ENCODE results near the gene CREB1.

Gene CREB1

DNA sequence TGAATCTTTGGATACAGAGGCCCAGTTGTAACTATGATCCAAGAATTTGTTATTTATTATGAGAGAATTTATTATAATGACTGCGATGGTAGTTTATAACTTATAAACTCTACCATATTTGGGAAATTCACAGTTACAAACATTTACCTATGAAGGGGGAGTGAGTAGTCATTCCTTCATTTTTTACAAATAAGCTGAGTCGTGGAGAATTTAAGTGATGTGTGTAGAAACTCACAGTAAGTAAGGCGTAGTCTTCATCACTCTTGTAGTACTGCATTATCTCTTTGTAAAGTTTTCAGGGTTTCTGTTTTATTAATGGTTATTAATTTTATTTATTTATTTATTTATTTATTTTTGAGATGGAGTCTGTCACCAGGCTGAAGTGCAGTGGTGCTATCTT, 13.5 kb downstream of the CREB1 start:
- no peak for DNase-seq (ENCODE audit: low read depth)

DNA sequence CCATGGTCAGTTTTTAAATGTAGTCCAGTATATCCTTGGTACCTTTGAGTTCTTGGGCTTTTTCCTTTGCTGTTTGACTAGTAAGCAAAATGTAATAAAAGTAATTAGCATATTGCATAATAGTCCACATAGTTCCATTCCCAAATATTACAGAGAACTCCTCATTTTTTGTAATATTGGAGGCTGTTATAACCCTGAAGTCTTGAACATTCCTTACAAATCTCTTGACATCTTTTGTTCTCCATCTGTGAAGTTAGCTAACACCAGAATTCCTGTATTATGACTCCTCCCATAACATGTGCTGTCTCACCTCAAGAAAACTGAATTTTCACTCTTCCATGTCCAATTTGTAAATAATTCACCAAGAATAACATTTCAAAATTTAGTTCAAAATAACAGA, 17.1 kb downstream of the CREB1 start:
- DNase-seq (ENCODE audit: low read depth) = no peak

DNA sequence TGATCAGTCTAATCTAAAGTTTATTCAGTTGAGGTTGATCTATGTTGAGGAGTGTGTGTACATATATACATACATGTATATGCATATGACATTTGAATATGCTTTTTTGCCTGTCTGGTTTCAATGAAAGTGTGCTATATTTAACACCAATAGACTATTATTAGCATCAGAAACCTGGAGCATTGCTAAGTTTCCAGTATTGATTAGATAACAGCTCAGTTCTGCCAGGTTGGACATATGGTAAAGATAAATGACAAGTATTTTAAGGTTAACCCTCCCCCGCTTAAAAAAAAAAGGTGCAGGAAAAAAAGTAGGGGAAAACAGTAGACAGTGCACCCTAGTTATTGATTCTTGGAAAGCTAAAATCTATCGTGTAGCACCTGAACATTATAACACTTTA, 19.4 kb downstream of the CREB1 start:
- no peak for DNase-seq (ENCODE audit: low read depth)

DNA sequence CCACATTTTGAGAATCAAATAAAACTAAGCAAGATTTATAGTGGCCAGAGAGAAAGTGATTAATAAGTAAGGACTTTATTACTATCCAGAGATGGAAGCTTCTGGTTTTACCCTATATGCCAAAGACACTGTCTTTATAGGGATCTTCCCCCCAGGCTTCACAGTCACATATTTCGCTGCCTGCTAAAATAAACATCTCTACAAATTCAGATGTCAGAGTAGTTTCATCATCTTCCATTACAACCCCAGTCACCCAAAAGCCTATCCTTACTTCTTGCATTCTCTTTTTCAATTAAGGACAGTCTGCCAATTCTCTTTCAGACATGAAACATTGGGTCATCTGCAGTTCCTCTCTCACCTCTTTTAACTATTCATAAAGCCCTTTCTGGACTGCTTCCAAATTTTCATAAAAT, 28.3 kb downstream of the CREB1 start:
- DNase-seq (ENCODE audit: low read depth) = no peak

DNA sequence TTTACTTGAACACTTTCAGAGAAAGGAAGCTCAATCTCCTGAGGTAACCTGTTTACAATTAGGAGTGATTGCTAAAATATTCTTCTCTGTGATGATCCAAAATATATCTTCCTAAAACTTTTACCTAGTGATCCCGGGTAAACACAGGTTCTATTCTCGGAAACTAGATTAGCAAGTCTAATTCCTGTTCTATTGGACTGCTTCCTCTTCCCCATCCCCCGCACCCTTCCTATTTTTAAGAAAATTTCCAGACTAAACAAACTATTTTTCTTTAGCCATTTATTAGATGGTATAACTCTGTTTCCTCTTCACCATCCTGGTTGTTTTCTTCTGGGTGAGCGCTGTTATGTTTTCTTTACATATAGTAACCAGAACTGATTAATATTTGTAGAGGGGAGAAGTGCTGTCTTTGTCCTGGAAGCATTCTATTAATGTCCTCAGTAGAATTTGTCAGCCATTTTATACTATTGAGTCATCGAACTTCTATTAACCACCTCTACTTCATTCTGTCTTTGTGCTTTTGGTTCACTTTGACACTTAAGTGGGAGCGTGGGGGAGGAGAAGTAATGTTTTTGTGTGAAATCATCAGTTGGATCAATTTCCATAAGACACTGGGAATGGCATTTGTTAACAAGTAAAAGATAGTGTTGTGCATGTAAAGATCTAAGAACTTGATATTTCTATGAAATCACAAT, 31.8 kb downstream of the CREB1 start:
- no peak for DNase-seq (ENCODE audit: low read depth)

DNA sequence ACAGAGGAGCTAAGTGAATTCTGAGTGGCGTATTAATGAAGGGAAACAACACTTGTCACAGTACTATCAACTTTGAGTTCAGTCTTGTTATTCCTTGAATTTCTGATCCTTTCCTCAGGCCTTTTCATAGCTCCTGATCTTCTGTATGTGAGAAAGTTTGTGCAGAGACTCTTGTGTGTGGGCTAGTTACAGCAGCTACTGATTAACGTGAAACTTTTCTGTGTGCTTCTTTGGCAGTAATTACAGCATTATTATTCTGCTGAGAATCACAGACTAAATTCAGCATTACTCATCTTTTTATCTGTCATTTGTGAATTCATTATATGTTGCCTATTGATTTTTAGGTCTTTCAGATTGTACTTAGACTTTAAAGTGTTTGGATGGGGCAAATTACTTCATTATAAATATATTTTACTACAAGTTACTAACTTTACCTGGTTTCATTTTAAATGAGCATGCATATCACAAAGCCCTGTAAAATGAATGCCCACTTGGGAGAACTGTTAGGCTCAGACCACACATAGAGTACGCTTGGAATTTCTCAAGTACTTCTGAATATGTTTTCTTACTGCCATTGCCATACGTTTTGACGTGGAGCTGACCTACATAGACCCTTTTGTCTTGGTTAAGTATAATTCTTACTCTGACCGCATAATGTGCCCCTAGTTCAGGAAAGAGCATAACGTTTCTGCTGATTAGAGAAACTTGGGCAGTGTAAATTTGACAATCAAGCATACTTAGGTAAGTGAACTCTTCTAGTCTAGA, 36.2 kb downstream of the CREB1 start:
- no peak for DNase-seq (ENCODE audit: low read depth)

DNA sequence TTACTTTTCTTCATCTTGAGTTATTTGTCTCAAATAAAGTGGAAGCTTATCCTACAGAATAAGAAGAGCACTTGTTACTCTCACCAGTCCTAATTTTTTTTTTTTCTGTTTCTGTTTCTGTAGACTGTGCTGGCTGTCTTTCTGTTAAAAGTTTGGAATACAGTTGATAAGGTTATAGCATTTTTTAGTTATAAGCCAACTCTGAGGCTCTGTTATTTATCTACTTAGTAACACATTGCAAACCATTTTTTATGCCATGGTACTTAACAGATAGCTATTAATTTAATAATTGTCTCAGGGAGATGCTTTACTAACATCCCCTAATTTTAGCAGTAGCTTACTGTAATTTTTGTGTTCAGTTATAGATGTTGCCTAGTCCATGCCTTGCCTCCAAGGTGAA, 37.9 kb downstream of the CREB1 start:
- no peak for DNase-seq (ENCODE audit: low read depth)

DNA sequence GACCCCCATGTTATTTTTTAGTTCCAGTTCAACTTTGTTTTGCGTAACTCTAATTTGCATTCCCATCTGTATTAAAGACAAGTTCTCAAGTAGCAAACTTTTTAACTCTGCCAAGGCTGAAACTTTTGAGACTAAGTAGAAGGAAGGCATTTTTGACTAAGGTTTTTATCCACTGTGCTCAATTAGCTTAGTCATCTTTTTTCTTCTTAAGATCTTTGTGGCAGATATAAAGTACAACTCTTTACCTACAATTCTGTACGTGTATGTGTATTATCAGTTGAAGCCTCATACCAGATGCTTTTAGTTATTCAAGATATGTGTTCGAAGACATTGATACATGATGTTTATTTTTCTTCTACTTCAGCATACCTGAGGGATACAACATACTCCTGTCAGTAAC, 41.6 kb downstream of the CREB1 start:
- no peak for DNase-seq (ENCODE audit: low read depth)

DNA sequence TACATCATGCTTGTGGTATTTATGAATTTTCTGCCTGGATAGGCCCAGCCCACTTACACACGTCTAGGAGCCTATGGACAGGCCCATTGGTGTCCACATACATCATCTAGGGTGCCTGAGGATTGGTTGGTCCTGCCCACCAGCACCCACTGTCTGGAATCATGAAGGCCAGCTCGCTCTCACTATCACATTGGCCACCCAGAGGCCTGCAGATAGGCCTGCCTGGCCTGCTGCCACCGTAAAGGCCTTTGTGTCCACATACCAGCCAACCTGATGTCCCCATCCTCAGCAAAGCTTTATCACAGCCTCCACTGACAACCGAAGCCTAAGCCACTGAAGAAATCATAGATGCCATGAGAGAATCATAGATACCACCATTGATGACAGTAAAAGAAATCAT, 55.2 kb downstream of the CREB1 start:
- DNase-seq (ENCODE audit: low read depth) = no peak

DNA sequence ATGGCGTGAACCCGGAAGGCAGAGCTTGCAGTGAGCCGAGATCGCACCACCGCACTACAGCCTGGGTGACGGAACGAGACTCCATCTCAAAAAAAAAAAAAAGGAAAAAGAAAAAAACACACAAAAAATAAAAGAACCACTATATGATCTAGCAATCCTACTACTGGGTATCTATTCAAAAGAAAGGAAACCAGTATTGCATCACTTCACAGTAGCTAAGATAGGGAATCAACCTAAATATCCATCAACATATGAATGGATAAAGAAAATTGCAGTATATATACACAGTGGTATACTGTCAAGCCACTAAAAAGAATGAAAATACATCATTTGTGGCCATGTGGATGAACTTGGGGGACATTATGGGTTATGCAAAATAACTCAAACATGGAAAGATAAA, 57.5 kb downstream of the CREB1 start:
- no peak for DNase-seq (ENCODE audit: low read depth)

DNA sequence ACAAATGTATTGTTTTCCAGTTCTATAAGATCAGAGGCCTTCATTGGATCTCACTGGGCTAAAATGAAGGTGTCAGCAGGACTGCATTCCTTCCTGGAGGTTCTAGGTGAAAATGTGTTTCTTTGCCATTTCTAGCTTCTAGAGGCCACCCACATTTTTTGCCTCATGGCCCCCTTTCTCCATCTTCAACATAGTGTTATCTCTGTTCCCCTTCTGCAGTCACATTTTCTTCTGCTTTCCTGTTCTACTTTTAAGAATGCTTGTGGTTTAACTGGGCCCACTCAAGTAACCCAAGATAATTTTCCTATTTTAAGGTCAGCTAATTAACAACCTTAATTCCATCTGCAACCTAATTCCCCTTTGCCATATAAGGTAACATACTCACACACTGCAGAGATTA, 59.4 kb downstream of the CREB1 start:
- no peak for DNase-seq (ENCODE audit: low read depth)

DNA sequence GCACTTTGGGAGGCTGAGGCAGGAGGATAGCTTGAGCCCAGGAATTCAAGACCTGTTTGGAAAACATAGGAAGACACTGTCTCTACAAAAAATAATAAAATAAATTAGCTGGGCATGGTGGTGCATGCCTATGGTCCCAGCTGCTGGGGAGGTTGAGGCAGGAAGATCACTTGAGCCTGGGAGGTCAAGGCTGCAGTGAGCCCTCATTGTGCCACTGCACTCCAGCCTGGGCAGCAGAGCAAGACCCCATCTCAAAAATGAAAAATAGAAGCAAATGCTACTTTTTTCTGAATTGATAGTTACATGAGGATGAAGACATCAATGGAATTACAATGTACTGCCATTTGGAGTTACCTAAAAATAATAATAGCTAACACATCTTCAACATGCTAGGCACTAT, 63.5 kb downstream of the CREB1 start:
- no peak for DNase-seq (ENCODE audit: low read depth)

DNA sequence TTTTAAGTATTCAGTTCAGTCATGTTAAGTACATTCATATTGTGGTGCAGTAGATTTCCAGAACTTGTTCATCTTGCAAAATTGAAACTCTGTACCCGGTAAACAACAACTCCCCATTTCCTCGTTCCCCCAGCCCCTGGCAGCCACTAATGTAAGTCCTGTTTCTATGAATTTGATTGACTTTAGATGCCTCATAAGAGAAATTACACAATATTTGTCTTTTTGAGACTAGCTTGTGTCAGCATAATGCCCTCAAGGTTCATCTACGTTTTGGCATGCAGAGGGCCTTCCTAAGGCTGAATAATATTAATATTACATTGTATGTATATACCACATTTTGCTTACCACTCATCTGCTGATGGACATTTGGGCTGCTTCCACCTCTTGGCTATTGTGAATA, 64.5 kb downstream of the CREB1 start:
- no peak for DNase-seq (ENCODE audit: low read depth)

DNA sequence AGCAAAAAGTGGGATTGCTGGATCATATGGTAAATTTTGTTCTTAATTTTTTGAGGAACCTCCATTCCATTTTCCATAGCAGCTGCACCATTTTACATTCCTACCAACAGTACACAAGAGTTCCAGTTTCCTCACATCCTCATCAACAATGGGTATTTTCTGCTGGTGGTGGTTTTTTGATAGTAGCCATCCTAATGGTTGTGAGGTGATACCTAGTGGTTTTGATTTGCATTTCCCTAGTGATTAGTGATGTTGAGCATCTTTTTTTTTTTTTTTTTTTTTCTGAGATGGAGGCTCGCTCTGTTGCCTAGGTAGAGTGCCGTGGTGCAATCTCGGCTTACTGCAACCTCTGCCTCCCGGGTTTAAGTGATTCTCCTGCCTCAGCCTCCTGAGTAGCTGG, 65.0 kb downstream of the CREB1 start:
- DNase-seq (ENCODE audit: low read depth) = no peak

DNA sequence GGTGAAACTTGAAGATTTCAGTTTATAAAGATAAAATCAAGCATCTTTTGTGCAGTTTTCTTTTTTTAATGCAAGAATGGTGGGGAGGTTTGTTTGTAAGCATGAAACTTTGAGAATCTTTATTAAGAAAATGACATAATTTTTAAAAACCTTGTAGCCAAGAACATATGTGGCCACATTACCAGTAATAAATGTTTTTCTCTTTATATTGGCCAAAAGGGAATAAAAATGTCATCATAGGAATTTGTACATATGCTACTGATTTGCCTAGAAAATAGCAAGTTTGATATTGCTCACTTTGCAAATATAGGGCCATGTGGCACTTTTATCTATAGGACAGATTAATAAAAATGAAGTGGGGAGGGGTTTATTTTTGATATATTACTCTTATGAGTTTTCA, 69.9 kb downstream of the CREB1 start:
- DNase-seq (ENCODE audit: low read depth) = no peak

DNA sequence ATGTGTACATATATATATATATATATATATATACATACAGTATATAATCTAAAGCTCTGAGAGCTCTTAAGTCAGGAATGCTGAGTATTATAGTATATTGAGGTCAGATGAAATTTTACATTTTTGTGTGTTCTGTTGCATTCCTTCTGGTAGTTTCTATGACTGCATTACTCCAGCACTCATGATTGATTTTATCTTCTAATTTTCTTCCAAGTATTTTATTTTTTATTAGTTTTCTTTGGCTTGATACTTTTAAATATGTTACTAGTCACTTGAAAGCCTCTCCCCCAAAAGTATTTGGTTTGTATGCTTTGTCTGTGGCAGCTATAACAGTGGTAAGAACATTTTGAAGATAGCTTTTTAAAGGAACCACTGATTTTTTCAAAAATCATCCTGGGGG, 70.5 kb downstream of the CREB1 start:
- DNase-seq (ENCODE audit: low read depth) = no peak

DNA sequence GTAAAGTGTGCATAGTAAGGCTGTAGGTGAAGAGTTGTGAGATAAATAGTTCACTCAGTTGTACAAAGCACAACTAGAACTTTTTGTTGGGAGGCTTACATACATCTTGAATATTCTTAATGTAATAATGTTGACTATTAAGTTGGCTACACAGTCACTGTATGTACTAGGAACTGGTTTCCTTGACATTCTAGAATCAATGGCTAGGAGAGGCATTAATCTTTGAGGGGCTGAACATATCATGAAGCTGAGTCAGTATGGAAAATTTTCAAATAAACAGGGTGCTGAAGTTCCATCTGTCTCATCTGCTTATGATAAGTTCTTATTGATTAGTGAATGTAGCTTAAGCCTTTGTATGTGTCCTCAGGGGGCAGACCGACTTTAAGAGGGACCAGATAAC, 72.0 kb downstream of the CREB1 start:
- DNase-seq (ENCODE audit: low read depth) = no peak

DNA sequence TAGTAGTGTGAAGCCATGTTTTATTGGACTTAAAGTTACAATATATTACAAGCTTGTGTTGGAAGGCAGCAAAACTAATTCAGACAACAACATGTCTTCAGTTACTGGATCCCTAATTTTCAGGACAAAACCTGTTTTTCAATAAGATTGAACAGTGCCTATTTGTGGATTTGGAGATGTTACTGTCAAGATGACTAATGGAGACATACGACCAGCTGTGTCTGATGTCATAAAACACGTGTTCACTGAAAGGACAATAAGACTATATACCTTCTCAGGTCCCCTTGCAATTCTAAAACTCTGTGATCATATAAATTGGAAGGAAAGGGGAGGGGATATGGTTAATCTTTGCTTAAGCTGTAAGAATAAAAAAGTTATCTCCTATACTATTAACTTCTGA, 73.7 kb downstream of the CREB1 start:
- no peak for DNase-seq (ENCODE audit: low read depth)

DNA sequence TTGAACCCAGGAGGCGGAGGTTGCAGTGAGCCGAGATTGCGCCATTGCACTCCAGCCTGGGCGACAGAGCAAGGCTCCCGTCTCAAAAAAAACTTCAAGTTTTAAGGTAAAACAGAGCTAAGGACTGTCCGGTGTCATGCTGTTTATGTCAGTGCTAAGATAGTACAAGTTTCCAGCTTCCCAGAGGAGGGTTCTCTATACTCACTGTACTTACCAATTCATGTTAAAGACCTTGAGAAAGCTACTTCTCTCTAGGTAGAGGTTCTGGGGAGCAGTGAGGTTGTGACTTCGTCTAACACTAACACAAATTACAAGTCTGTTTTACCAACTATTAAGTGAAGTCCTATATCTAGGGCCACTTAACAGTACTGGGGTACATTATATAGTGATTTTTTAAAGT, 76.6 kb downstream of the CREB1 start:
- DNase-seq (ENCODE audit: low read depth) = no peak

DNA sequence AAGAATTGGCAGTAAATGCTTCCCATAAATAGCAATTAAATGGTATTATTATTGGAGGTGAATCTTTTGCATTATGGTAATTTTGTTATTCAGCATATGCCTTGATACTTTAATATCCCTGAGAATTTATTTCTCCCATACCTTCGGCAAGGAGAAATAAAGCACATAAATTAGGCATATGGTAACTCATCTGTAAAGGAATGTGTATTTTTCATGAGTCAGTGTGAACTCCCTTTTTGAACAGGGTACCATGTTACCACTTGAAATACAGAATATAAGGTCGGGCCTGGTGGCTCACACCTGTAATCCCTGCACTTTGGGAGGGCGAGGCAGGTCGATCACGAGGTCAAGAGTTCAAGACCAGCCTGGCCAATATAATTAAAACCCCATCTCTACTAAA, 77.1 kb downstream of the CREB1 start:
- DNase-seq (ENCODE audit: low read depth) = no peak

DNA sequence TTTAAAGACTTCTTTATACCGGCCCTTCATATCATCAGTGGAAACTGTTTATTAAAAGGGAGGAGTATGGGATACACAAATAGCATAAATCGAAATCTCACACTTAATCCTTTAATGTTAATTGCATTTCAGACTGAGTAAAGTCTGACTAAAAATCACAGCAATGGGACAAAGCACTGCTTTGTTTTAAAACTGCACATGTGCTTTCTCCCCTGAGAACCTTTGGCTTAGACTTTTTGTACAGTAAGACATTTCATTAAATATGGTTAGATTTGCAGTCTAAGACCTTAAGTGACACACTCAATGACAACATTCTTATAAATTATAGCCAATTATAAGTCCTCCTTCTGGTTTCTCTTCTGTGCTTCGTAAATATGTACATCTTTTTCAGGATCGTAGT, 83.0 kb downstream of the CREB1 start:
- DNase-seq (ENCODE audit: low read depth) = no peak

DNA sequence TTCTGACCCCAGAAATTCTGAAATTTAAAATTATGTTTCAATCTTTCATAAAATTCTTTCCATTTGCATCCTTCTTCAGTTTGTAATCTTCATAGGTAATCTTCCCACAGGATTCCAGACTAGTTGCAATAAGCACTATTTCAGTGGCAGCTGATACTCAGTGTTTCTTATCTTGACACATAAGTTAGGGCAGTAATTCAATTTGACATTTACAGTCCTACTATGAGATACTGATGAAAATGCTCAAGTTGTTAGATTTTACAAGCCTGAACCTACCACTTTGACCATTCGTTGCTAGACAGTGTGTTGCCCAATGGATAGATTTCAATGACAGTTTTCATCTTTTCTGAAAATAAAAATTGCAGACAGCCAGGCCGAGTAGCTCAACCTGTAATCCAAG, 85.1 kb downstream of the CREB1 start:
- DNase-seq (ENCODE audit: low read depth) = no peak

DNA sequence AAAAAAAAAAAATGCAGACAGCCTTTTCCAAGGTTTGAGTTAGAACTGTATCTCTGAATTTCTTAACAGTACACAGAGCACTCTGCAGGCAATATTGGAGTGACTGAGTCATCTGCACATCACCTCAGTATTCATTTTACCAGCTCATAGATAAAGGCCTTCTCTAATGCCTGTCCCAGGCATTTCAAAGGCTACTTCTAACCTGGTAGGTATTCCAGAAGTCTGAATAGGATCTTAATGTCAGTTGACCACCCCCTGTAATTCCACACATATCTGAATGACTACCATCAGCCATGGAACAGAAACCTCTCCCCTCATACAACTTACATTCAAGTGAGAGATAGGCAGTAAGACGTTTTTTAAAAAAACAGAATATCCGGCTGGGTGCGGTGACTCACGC, 86.4 kb downstream of the CREB1 start:
- no peak for DNase-seq (ENCODE audit: low read depth)

DNA sequence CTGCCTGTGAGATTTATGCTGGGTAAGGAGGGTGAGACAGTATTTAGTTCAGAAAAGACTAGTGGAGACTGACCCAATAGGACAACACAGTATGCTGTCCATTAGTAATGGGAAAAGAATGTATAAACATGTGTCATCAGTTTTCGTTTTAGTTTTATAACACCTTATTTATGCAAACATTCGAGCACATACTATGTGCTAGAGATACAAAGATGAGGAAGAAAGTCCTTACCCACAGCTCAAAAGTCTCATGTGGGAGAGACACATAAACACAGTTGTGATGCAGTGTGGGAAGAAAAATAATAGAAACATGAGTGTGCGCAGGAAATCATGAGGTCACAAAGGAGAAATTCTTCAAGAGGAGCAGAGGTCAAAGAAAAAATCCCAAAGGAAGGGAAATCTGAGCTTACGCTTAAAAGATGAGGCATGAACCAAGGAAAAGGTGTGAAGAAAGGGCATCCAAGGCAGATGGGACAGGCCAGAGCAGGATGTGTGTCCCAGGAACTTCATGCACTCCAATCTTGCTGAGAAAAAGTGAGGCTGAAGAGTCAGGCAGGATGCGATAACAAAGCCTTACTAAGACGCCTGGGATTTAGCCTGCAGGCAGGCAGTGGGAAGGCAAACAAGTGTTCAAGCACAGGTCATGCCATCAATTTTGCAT, 87.4 kb downstream of the CREB1 start:
- DNase-seq (ENCODE audit: low read depth) = no peak

All from activated T-helper 9 cell treated with anti-CD3 and anti-CD28 coated beads, Interleukin-2, amount 50 U/mL, for 16 hours (primary cell).